Measurements from ENCODE around the gene LONP1. TPM values are rescaled to one million over a fixed set of nuclear protein-coding genes. Genes with fewer than 3 reads are reported as not detected.

LONP1 gene, protein sequence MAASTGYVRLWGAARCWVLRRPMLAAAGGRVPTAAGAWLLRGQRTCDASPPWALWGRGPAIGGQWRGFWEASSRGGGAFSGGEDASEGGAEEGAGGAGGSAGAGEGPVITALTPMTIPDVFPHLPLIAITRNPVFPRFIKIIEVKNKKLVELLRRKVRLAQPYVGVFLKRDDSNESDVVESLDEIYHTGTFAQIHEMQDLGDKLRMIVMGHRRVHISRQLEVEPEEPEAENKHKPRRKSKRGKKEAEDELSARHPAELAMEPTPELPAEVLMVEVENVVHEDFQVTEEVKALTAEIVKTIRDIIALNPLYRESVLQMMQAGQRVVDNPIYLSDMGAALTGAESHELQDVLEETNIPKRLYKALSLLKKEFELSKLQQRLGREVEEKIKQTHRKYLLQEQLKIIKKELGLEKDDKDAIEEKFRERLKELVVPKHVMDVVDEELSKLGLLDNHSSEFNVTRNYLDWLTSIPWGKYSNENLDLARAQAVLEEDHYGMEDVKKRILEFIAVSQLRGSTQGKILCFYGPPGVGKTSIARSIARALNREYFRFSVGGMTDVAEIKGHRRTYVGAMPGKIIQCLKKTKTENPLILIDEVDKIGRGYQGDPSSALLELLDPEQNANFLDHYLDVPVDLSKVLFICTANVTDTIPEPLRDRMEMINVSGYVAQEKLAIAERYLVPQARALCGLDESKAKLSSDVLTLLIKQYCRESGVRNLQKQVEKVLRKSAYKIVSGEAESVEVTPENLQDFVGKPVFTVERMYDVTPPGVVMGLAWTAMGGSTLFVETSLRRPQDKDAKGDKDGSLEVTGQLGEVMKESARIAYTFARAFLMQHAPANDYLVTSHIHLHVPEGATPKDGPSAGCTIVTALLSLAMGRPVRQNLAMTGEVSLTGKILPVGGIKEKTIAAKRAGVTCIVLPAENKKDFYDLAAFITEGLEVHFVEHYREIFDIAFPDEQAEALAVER
- 70.3 TPM for total RNA-seq

DNA sequence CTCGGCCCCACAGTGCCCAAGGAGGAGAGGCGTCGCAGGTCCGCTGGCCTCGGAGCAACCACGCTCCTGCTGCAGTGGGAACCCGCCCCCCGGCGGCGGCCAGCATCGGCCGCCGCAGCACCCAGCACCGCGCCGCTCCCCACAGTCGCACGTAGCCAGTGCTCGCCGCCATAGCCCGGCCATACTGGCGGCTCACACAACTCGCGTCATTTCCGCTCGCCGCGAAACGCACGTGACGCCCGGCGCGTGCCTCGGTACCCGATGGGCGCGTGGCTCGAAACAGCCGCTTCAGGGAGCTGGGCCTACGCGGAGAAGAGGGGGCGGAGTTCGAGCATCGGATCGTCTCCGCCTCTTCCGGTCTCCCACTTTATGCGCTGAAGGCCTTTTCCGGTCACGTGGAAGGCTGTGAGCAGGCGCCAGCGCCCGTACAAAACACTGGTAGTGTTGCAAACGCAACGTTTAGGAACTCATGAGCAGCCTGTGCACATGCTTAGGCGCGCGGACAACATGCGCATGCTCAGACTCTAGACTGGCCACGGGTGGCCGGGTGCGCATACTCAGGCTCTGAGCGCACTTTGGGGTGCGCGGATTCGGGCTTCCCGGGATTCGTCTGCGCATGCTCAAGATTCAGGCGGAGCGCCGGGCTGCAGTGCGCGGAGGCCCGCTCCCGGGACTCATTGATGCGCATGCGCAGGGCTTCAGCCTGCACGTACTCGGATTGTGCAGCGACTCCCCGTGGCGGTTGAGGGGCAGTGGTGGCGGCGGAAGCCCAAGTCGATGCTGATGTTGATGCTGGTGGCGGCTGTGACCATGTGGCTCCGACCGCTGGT is at the start of gene LONP1, which contains the start of gene CATSPERD:
LONP1 (minus strand) TSS at position 186 of the 830 bp plus-strand sequence; CDS start at position 172, 14 bp downstream.
CATSPERD (plus strand) TSS at position 677 of the 830 bp plus-strand sequence; CDS start at position 778, 101 bp downstream.

DNA sequence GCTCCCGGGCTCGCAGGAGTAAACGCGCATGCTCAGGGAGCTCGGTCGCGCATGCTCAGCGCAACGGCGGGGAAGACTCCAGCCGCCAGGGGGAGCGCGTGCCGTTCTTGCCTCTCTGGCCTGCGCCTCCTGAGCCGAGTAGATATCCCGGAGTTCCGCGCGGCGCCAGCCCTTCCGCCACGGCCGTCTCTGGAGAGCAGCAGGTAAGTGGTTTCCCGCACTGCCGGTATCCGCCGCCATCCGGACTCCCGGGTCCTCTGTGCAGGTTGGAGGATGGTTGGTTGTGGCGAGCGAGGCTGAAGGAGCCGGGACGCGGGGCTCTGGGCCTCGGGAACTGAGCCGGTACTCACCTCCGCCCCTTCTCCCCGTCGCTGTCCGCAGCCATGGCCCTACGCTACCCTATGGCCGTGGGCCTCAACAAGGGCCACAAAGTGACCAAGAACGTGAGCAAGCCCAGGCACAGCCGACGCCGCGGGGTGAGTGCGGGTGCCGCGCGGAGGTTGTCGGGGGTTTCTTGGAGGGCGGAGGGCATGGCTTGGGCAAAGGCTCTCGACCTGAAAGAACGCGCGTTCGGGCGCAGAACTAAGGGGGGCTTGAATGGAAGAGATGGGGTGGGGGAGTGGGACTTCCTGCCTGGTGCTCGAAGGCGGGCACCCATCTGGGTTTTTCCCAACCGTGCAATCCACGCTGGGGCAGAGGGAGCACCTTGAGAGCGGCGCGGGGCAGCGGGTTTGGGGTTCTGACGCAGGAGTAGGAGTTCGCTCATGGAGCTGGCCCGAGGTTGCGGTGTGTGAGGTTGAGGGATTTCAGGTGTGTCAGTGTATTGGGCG is 29.6 kb downstream of the LONP1 start, which contains the start of gene RPL36:
RPL36 (plus strand) TSS at position 171 of the 830 bp plus-strand sequence; CDS start at position 384, 213 bp downstream.

DNA sequence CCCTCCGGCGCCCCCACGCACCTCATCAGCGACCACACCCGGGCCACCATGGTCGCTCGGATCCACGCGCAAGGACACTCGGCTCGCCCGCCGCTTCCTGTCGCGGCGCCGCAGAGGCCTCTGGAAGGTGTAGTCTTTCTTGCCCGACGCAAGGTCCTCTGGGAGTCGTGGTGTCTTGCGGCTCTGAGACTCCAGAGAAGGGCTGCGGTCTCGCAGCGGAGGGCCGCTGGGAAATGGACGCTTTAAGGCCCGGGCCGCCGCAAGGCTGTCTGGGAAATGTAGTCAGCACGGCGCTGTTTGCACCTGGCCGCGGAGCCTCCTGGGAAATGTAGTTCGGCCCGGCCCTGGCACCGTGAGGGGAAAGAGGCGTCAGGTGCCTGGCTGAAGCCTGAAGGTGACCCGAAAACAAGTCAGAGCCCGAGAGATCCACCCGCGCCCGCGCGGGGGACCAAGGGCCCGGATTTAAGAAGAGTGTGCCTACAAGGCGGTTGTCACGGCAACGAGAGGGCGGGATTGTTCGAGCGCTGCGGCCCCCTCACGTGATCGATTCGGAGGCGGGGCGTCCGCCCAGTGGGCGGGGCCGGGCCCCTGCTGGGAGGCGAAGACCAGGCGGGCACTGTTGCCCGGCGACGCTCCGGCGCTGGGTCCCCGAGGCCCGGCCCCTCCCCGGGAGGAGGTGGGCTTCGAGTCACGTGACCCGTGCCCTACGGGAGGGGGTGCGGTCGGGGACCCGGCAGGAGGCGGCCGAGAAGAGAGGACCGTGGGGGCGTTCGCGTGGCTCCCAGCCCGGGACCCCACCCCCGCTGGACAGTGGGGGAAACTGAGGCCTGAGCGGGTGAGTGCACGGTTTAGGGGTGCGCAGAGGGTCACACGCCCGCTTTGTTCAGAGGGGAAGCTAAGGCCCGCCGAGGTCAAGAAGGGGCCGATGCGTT is 39.2 kb downstream of the LONP1 start, which contains the start of the genes HSD11B1L and MICOS13:
HSD11B1L (plus strand) TSS at position 591 of the 932 bp plus-strand sequence. CDS start 3,806 bp downstream, outside the sequence.
MICOS13 (minus strand) TSS at position 80 of the 932 bp plus-strand sequence; CDS start at position 50, 30 bp downstream.

Other genes with a start within 250 kb of the LONP1 start
- 4.8 TPM for gene TINCR, start 152.2 kb downstream of the LONP1 start, total RNA-seq
- 83.2 TPM for gene SAFB2, start 97.4 kb downstream of the LONP1 start, total RNA-seq
- 177 TPM for gene SAFB, start 97.1 kb downstream of the LONP1 start, total RNA-seq
- gene MICOS13, start 39.6 kb downstream of the LONP1 start, total RNA-seq, result 16.9 TPM
- 19.0 TPM for gene HSD11B1L, start 39.1 kb downstream of the LONP1 start, total RNA-seq
- gene RPL36, start 29.9 kb downstream of the LONP1 start, total RNA-seq, result 161 TPM
- gene CATSPERD, start 491 bp upstream of the LONP1 start, total RNA-seq, result not detected
- 0.38 TPM for gene PRR22, start 64.6 kb upstream of the LONP1 start, total RNA-seq
- gene DUS3L, start 71.0 kb upstream of the LONP1 start, total RNA-seq, result 32.4 TPM
- gene NRTN, start 84.9 kb upstream of the LONP1 start, total RNA-seq, result 3.7 TPM
- 0.22 TPM for gene FUT6, start 119.6 kb upstream of the LONP1 start, total RNA-seq
- gene FUT3, start 131.3 kb upstream of the LONP1 start, total RNA-seq, result 2.4 TPM
- gene FUT5, start 150.4 kb upstream of the LONP1 start, total RNA-seq, result not detected
- gene NDUFA11, start 183.6 kb upstream of the LONP1 start, total RNA-seq, result 76.9 TPM
- 7.5 TPM for gene VMAC, start 184.7 kb upstream of the LONP1 start, total RNA-seq
- gene CAPS, start 194.1 kb upstream of the LONP1 start, total RNA-seq, result 11.2 TPM

All from camera-type eye (tissue), 1 donor.